KOPT-K1 (cell line): ENCODE measurements around the gene ARHGEF33.

ENCODE experiments used
- H3K27ac ChIP-seq: fragments of 200-600 bp; sonication (generic); 2 replicates; pipeline ENCODE4 v1.5.1; 2016; ENCODE audit warnings: antibody characterized with exemption, mild to moderate bottlenecking, low read depth, low read length; ENCODE audit not compliant: poor library complexity, severe bottlenecking
- H3K36me3 ChIP-seq: fragments of 200-600 bp; sonication (generic); 2 replicates; pipeline ENCODE4 v1.5.1; 2017; ENCODE audit warnings: antibody characterized with exemption, mild to moderate bottlenecking, low read length, moderate library complexity; ENCODE audit not compliant: insufficient read depth
- H3K9me3 ChIP-seq: fragments of 200-600 bp; sonication (generic); 2 replicates; pipeline ENCODE4 v1.5.1; 2017; ENCODE audit warnings: antibody characterized with exemption, low read length, mild to moderate bottlenecking; ENCODE audit not compliant: insufficient read depth, poor library complexity, severe bottlenecking

ARHGEF33 gene

DNA sequence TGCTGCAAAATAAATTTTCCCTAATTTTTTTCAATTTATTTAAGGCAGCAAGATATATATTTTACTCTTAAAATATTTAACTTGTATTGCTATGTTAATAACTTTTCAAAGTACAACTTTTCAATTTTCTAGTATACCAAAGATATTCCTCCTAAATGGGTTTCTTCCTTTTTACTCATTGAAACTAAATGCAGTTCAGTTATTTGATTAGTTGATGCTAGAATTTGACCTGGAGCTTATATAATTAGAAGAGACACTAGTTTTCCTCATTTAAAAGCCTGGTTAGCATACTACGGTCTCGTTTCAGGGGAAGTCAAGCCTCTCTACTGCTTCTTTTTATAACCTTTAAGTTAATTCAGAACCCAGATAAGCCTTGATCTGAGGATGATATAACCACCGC, at the start of gene ARHGEF33:
Gene ARHGEF33 (plus strand): TSS at position 301 of the 400 bp plus-strand sequence. CDS start 29,573 bp downstream, outside the sequence.
- Histone ChIP-seq H3K27ac (no peak within 1 kb of the TSS), H3K9me3 (no peaks in the 10 kb centered on the region), H3K36me3 (no peaks in the 10 kb centered on the region)

DNA sequence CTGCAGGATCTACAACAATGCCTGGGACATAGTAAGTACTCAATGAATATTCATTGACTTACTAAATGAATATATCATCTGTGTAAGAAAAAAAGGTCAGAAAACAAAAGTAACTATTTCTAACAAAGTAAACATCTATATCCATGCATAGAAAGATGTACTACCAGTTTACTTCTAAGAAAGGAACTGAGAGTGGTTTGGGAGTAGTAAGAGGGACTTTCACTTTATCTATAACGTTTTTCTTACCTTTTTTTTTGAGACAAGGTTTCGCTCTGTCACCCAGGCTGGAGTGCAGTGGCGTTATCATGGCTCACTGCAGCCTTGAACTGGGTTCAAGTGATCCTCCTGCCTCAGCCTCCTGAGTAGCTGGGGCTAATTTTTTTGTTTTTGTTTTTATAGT, 39.6 kb upstream of the ARHGEF33 start:
- Histone ChIP-seq H3K36me3 (peaks cover 77% of the 10 kb centered on the region), H3K9me3 (no peaks in the 10 kb centered on the region), H3K27ac (no peak overlapping the region)

DNA sequence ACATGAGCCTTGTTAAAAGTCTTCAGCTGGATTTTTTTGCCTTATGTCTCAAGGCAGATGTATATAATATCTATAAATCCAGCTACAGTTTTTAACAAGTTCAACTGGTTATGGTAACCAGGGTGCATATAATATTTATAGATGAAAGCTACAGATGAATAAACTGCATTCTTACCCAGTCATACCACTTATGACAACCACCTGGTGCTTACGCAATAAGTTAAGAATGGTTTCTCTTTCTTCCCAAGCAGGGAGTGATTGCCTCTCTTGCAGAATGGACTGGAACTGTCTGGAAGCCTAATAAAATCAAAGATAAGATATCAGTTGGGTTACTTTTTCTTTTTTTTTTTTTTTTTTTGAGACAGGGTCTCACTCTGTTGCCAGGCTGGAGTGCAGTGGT, 33.5 kb upstream of the ARHGEF33 start:
- Histone ChIP-seq H3K9me3 (no peaks in the 10 kb centered on the region), H3K27ac (no peak overlapping the region), H3K36me3 (peaks cover 83% of the 10 kb centered on the region)

DNA sequence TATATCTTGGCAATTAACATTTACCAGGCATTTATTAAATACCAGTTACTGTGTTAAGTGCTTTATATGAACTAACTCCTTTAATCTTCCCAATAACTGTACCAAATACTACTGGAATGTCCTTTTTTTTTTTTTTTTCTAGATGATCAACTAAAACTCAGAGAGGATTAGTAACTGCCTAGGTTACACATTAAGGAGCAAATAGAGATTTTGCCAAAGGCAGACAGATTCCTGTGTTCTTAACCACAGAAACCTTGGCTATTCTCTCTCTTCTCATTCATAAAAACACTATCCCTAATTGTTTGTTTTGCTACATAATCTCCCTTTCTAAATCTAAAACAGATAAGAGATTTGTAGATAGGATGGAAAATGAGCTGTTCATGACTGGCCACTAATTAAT, 27.2 kb upstream of the ARHGEF33 start:
- Histone ChIP-seq H3K9me3 (no peaks in the 10 kb centered on the region), H3K27ac (no peak overlapping the region), H3K36me3 (peaks cover 69% of the 10 kb centered on the region)

DNA sequence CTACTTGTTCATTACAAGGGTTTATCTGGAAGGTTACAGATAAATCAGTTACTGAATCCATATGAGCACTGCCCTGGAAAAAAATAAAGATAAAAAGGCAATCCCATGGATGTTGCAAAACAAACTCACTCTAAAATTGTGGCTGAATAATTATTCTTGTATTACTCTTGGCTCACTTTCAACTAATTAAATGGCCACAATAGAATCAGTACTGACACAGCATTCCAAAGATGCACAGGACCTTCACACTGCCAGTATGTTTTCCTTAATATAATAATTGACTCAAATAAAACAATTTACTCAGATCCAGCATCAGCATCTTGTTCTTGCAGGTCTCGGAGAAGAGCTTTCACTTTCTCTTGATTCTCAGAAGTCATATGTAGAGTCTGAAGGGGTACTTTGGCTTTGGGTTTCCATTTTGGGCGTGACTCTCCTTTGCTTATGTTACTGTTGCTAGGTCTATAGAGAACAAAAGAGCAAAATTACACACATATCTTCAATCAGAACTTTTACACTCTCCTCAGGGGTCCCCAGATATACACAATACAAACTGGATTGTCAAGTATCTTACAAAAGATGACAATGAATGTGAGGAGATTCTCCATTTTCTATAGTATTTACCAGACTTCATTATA, 26.5 kb upstream of the ARHGEF33 start:
- no peak overlapping the region for H3K27ac ChIP-seq
- peaks cover 64% of the 10 kb centered on the region for H3K36me3 ChIP-seq
- H3K9me3 ChIP-seq = no peaks in the 10 kb centered on the region

GRCh38 chr2:38866773-38867443, 22.8 kb upstream of the ARHGEF33 start:
- Histone ChIP-seq H3K9me3 (peaks cover 8% of the 10 kb centered on the region), H3K36me3 (peaks cover 32% of the 10 kb centered on the region), H3K27ac (no peak overlapping the region)

GRCh38 chr2:38871432-38871831, 18.2 kb upstream of the ARHGEF33 start:
- Histone ChIP-seq H3K9me3 (peaks cover 18% of the 10 kb centered on the region), H3K27ac (no peak overlapping the region), H3K36me3 (peaks cover 12% of the 10 kb centered on the region; the same call in 1 of the 2 replicates)

DNA sequence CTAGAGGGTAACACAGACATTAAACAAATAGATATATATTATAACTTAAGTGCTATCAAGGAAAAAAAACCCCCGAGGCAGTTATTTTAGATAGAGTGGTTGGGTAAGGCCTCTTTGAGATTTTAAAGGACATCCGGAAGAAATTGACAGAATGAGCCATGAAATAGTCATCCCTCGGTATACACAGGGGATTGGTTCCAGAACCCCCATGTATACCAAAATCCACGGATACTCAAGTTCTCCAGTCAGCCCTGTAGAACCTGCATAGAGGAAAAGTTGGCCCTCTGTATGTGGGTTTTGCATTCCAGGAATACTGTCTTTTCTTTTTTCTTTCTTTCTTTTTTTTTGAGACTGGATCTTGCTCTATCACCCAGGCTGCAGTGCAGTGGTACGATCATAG, 15.9 kb upstream of the ARHGEF33 start:
- no peaks in the 10 kb centered on the region for H3K36me3 ChIP-seq
- peaks cover 18% of the 10 kb centered on the region for H3K9me3 ChIP-seq
- H3K27ac ChIP-seq = no peak overlapping the region

- no peaks in the 10 kb centered on the region for H3K36me3 ChIP-seq
- H3K9me3 ChIP-seq = peaks cover 15% of the 10 kb centered on the region
- peak overlapping the region; percentile 49 for H3K27ac ChIP-seq
Measured at GRCh38 chr2:38875227-38875575, 14.5 kb upstream of the ARHGEF33 start.

DNA sequence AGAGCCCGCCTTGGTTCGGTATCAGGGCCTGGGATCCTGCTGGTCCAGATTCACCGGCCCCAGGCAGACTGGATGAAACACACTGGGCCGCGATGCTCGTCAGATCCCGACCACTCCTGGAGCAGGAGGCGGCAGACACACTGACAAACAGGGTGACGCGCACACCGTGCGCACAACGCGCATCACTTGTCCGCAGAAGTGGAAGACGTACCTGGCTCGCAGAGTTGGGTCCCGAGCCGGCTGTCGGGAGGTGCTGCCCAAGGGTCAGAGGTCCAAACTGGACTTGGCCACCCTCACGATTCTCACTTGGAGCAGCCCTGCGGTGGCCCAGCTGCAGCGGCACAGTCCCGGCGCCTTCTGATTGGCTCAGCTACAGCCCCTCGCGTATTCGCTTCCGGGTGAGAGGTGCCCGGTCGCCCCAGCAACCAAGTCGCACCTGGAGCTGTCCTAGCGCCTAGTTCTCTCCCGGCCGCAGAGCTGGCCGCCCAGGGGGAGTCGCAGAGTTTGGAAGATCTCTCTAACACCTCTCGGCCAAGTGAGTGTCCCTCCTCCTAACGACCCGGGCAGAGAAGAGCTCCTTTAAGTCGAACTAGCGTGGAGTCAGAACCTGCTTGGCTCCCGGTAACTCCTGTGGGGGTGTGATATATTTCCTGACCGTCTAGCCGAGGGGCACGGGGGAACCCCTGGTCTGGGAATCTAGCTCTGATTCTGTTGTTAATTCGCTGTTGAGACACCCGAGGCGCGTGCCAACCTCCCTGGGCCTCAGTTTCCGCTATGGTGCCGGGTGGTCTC, 13.9 kb upstream of the ARHGEF33 start, which contains the start of the genes DHX57 and MORN2:
Gene DHX57 (minus strand): TSS at position 359 of the 792 bp plus-strand sequence. CDS start 7,529 bp downstream, outside the sequence.
Gene MORN2 (plus strand): TSS at position 401 of the 792 bp plus-strand sequence.
- Histone ChIP-seq H3K27ac (peak within 1 kb of the TSS; percentile 49), H3K9me3 (peaks cover 13% of the 10 kb centered on the region)

DNA sequence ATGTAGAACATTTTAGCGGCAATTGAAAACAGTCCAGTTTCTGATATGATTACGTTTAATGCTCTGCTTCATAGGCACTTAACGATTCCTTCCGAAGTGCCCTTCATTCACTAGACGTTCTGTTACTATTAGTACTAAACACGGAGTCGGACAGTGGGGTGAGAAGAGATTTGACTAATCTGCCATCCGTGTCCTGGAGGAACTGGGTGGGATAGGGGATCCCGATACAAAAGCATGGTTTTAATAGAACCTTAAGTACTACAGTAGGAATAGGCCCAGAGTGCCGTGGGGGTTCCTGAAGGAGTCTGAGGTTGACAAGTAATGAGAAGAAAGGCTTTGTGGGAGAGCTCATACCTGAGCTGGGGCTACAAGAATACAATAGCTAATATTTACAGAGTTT, 13.3 kb upstream of the ARHGEF33 start:
- H3K36me3 ChIP-seq = no peaks in the 10 kb centered on the region
- H3K9me3 ChIP-seq = peaks cover 13% of the 10 kb centered on the region
- no peak overlapping the region for H3K27ac ChIP-seq

More for the DNA sequence above, 13.9 kb upstream of the ARHGEF33 start, which contains the start of the genes DHX57 and MORN2:
- no peaks in the 10 kb centered on the region for H3K36me3 ChIP-seq

GRCh38 chr2:38886063-38886462, 3.6 kb upstream of the ARHGEF33 start:
- Histone ChIP-seq H3K27ac (no peak overlapping the region), H3K36me3 (no peaks in the 10 kb centered on the region), H3K9me3 (no peaks in the 10 kb centered on the region)

DNA sequence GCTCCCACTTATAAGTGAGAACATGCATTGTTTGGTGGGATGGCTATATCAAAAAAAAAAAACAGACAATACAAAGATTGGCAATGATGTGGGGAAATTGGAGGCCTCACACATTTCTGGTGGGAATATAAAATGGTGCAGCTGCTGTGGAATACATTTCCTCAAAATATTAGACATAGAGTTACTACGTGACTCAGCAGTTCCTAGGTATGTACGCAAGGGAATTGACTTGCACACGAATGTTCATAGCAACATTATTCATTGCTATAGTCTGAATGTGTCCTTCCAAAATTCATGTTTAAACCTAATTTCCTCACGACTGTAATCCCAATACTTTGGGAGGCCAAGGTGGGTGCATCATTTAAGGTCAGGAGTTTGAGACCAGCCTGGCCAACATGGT, 2.3 kb upstream of the ARHGEF33 start:
- Histone ChIP-seq H3K27ac (no peak overlapping the region), H3K36me3 (no peaks in the 10 kb centered on the region), H3K9me3 (no peaks in the 10 kb centered on the region)

DNA sequence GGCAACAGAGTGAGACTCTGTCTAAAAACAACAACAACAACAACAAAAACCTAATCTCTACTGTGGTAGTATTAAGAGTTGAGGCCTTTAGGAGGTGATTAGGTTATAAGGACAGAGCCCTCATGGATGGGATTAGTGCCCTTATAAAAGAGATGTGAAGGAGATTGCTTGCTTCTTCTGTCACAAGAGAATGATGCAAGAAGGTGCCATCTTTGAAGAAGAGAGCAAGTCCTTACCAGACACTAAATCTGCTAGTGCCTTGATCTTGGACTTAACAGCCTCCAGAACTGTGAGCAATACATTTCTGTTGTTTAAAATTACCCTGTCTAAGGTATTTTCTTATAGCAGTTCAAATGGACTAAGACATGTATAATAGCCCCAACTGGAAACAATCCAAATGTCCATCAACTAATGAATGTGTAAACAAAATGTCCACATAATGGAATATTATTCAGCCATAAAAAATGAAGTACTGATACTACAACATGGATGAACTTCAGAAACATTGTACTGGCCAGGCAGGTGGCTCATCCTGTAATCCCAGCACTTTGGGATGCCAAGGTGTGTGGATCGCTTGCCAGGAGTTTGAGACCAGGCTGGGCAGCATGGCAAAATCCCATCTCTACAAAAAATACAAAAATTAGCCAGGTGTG, 1.6 kb upstream of the ARHGEF33 start:
- Histone ChIP-seq H3K27ac (no peak overlapping the region), H3K36me3 (no peaks in the 10 kb centered on the region), H3K9me3 (no peaks in the 10 kb centered on the region)

DNA sequence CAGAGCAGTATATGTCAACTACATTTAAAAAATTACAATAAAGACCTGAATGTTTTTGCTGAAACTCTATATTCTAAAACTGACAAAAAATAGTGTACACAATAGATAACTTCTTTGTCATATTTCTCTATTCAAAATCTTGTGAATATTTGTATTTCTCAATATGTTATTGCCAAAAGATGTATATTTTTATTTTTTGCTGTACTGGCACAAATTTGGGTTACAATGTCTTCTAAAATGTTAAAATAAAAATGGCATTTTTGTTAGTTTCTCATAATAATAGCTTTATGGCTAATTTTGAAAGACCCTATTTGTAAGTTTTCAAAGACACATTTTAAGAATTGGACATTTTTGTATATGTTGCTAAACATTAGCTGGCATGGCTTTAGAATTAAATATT, 630 bp upstream of the ARHGEF33 start:
- Histone ChIP-seq H3K27ac (no peak overlapping the region), H3K9me3 (no peaks in the 10 kb centered on the region), H3K36me3 (no peaks in the 10 kb centered on the region)
